ENCODE data around the gene KRT4. TPM values are rescaled to one million over a fixed set of nuclear protein-coding genes. Genes with fewer than 3 reads are reported as not detected.
"Not testable (repeated sequence)": the region's sequence is repeated elsewhere in the genome, so short reads cannot be mapped to it uniquely, and the experiment has no call there.

KRT4 gene
- total RNA-seq, 2 donors from 2014 or later = not detected

GRCh38 chr12:52798003-52798670 lies 15.8 kb downstream of the KRT4 start:
- ATAC-seq = no peak
- no peak for DNase-seq

DNA sequence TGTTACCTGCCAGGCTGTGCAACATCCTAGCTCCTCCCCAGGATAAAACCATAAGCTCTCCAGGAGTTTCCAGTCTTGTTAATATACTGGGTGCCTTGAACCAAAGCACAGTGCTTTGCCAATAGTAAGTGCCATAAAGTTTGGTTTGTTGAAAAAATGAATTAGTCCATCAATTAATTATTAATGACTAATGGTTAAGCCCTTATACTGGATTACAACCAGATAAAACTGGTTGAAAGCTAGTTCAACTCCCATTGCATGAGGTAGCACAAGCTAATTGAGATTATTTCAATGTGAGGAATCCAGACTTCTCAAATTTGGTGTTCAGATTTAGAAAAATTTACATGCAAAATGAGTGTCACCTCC lies 16.4 kb downstream of the KRT4 start:
- intact Hi-C loops (cut with DNase I, micrococcal nuclease) = no loop called here
- DNase-seq (no peak), ATAC-seq (no peak)

More at GRCh38 chr12:52798003-52798670, 15.8 kb downstream of the KRT4 start:
- intact Hi-C loops (cut with DNase I, micrococcal nuclease) = no loop called here

- DNase-seq = no peak
- ATAC-seq = peak; percentile 52
- intact Hi-C loops (cut with DNase I, micrococcal nuclease) = no loop called here
Measured at GRCh38 chr12:52796839-52797528, 16.9 kb downstream of the KRT4 start.

GRCh38 chr12:52796429-52796794 lies 17.5 kb downstream of the KRT4 start:
- no peak for DNase-seq
- intact Hi-C loops (cut with DNase I, micrococcal nuclease) = no loop called here
- no peak for ATAC-seq

DNA sequence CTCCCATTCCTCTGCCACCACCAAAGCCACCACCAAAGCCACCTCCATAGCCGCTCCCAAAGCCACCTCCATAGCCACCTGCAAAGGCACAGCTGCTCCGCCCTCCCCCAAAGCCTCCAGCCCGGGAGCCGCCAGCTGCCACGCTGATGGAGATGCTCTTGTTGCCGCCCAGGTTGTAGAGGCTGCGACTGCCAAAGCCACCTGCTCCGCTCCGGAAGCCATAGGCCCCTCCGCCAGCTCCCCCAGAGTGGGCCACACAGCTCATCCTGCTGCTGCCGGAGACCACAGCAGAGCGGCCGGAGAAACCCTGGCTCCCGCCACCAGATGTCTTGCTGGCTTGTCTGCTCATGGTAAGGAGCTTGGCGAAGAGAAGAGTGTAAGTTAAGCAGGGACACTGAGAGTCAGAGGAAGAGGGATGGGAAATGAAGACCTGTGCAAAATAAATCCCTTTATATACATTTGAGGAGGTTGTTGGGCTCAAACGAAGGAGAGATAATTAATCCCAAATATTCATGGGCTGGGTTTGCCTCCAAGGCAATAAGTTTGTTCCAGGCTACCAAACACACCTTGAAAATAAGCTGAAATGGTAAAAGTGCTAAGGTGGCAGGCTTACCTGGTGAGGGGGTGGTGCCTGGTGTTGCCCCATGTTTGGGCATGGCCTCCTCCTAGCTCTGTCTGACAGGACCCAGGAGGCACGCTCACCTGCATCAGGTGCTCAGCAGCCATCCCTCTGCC lies 18.1 kb downstream of the KRT4 start, which contains the start of gene KRT3:
Gene KRT3 (minus strand): TSS at position 424 of the 735 bp plus-strand sequence. CDS start 75 bp downstream, at position 349.
- DNase-seq (no peak), ATAC-seq (no peak)
- intact Hi-C loops (cut with DNase I, micrococcal nuclease) = no loop called here

- DNase-seq; ATAC-seq; intact Hi-C loops (cut with DNase I, micrococcal nuclease): not testable (repeated sequence)
Measured at GRCh38 chr12:52795332-52795674, 18.6 kb downstream of the KRT4 start.

DNA sequence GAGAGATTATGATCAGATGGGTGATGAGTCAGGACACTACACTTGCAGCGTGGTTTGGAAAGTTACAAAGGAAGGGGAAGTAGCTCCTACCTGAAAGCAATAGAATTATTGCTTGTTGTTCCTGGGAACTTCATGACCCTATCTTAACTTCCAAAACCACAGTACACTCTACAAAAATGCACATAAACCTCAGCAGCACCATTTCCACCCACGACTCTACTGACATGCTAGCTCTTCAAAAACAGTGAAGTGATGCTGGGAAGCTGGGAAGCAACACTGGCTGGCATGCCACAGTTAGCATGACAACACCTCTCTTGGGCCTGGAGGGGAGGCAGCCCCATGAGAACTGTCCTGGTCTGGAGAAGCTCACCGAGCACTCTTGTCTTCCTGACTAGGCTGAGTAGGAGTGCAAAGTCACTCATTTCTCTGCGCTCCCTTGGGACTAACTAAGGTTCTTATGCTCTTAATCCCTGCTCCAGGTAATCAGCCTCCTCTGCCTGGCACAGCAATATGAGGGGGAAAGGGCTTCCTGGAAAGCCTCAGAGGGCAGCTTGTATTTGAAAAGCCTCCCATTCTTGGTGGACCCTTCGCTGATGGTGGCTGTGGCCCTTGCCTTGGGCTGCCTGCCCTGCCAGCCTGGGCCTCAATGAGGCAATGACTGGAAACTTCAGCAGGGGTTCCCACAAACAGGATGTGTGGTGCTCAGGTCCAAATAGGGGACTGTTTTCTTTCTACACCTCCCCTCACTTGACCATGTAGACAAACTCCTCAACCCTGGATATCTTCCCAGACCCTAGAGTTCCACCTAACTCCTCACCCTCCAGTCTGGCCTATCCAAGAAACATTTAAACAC lies 19.2 kb downstream of the KRT4 start:
- intact Hi-C loops (cut with DNase I, micrococcal nuclease) = no loop called here
- ATAC-seq = no peak
- DNase-seq = no peak

- intact Hi-C loops (cut with DNase I, micrococcal nuclease) = no loop called here
- no peak for DNase-seq
- ATAC-seq = no peak
Measured at GRCh38 chr12:52792185-52793029, 21.5 kb downstream of the KRT4 start.

- ATAC-seq (no peak), DNase-seq (no peak)
- intact Hi-C loops (cut with DNase I, micrococcal nuclease) = no loop called here
Measured at GRCh38 chr12:52791271-52792184, 22.4 kb downstream of the KRT4 start.

GRCh38 chr12:52790427-52791270 lies 23.3 kb downstream of the KRT4 start:
- DNase-seq = no peak
- no peak for ATAC-seq

GRCh38 chr12:52789637-52790426 lies 24.1 kb downstream of the KRT4 start:
- intact Hi-C loops (cut with DNase I, micrococcal nuclease) = no loop called here
- ATAC-seq = peak; percentile 99
- DNase-seq = peak in 1 of 2 donors; percentile 66

More at GRCh38 chr12:52790427-52791270, 23.3 kb downstream of the KRT4 start:
- intact Hi-C loops (cut with DNase I, micrococcal nuclease) = no loop called here

- ATAC-seq = no peak
- DNase-seq = no peak
- intact Hi-C loops (cut with DNase I, micrococcal nuclease) = no loop called here
Measured at GRCh38 chr12:52788876-52789636, 24.9 kb downstream of the KRT4 start.

DNA sequence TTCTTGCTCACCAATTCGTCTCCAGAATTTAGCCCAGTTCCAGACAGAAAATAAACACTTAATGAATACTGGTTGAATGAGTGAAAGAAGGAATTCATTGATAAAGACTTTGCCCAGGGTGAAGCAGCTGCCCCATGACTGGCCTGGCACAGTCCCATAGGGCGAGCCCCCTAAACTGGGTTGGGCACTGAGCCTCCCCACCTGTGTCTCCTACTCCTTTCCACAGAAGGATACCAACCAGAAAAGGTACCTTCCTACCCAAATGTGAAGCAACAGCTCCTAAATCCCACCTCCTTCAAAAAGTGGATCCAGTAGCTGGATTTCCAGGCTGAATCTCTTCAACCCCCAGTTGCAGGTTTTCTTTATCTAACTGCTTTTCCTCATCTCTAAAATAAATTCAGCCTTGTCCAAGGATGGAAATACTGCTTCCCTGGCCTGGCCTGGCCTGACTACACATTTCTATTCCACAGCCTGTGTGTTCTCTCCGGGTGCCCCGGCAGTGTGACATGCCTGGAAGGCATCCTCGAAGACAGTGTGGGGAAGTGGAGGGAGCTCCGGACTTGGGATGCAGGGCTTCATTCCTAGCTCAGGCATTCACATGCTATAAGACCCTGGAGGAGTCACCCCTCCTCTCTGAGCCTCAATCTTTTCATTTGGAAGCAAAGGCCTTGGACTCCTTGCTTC lies 25.6 kb downstream of the KRT4 start:
- intact Hi-C loops (cut with DNase I, micrococcal nuclease) = no loop called here
- ATAC-seq (no peak), DNase-seq (no peak)
